GM23338 (cell line): ENCODE results near the gene PPY. TPM values are rescaled to one million over a fixed set of nuclear protein-coding genes. Genes with fewer than 3 reads are reported as not detected.
"Not testable (repeated sequence)": the region's sequence is repeated elsewhere in the genome, so short reads cannot be mapped to it uniquely, and the experiment has no call there.

Experiments used
- ATAC-seq: fragments of 200-7000 bp; cut with Tn5 transposase; 3 replicates; pipeline ENCODE4 v1.9.1; 2020
- DNase-seq: peaks from one replicate; pipeline ENCODE4 v3.0.0-alpha.2; 2015; ENCODE audit warnings: low spot score
- H2AFZ ChIP-seq: fragments of 200-600 bp; sonication (generic); 2 replicates; pipeline ENCODE4 v1.8.0; 2016; ENCODE audit warnings: antibody characterized with exemption, mild to moderate bottlenecking, moderate library complexity
- H3F3A ChIP-seq: fragments of 200-600 bp; sonication (generic); replicated peaks from 2 replicates; pipeline ENCODE4 v1.8.0; 2017; ENCODE audit warnings: antibody characterized with exemption, mixed run types, low read depth
- H3K27ac ChIP-seq: fragments of 200-600 bp; sonication (generic); 2 replicates; pipeline ENCODE4 v1.6.1; 2016; ENCODE audit warnings: low read depth
- H3K27me3 ChIP-seq: fragments of 200-600 bp; sonication (generic); 2 replicates; pipeline ENCODE4 v1.8.0; 2016; ENCODE audit warnings: mild to moderate bottlenecking, mixed run types, moderate library complexity; ENCODE audit not compliant: insufficient read depth
- H3K36me3 ChIP-seq: fragments of 200-600 bp; sonication (generic); 2 replicates; pipeline ENCODE4 v1.8.0; 2016; ENCODE audit warnings: mild to moderate bottlenecking; ENCODE audit not compliant: insufficient read depth
- H3K4me1 ChIP-seq: fragments of 200-600 bp; sonication (generic); 2 replicates; pipeline ENCODE4 v1.8.0; 2016; ENCODE audit warnings: mild to moderate bottlenecking, moderate library complexity; ENCODE audit not compliant: insufficient read depth
- H3K4me2 ChIP-seq: fragments of 200-600 bp; sonication (generic); 2 replicates; pipeline ENCODE4 v1.7.1; 2017; ENCODE audit warnings: mixed run types
- H3K4me3 ChIP-seq: fragments of 200-600 bp; sonication (generic); 2 replicates; pipeline ENCODE4 v1.6.1; 2016; ENCODE audit warnings: mixed run types
- H3K79me2 ChIP-seq: fragments of 200-600 bp; sonication (generic); replicated peaks from 2 replicates; pipeline ENCODE4 v1.8.0; 2017; ENCODE audit warnings: mild to moderate bottlenecking; ENCODE audit not compliant: insufficient read depth
- H3K9me2 ChIP-seq: fragments of 200-600 bp; sonication (generic); 2 replicates; pipeline ENCODE4 v1.8.0; 2017; ENCODE audit not compliant: insufficient read depth
- H4K20me1 ChIP-seq: fragments of 200-600 bp; sonication (generic); replicated peaks from 2 replicates; pipeline ENCODE4 v1.8.0; 2017; ENCODE audit warnings: mild to moderate bottlenecking; ENCODE audit not compliant: insufficient read depth
- H3K27ac Mint-ChIP-seq: 2 replicates; pipeline ENCODE4 v1.8.0; 2020; ENCODE audit warnings: inconsistent platforms, mild to moderate bottlenecking, moderate library complexity, mixed read lengths
- H3K27me3 Mint-ChIP-seq: 3 replicates; pipeline ENCODE4 v1.8.0; 2022; ENCODE audit warnings: low read depth, mild to moderate bottlenecking, moderate library complexity, mixed read lengths, inconsistent platforms; ENCODE audit not compliant: insufficient read depth, poor library complexity
- H3K36me3 Mint-ChIP-seq: 3 replicates; pipeline ENCODE4 v1.8.0; 2021; ENCODE audit warnings: low read depth, mild to moderate bottlenecking, inconsistent platforms, moderate library complexity, mixed read lengths
- H3K4me1 Mint-ChIP-seq: 3 replicates; pipeline ENCODE4 v1.8.0; 2020; ENCODE audit warnings: mild to moderate bottlenecking, inconsistent platforms, mixed read lengths
- H3K4me3 Mint-ChIP-seq: 3 replicates; pipeline ENCODE4 v1.8.0; 2021; ENCODE audit warnings: moderate library complexity, mild to moderate bottlenecking, inconsistent platforms, mixed read lengths
- H3K9me3 Mint-ChIP-seq: 3 replicates; pipeline ENCODE4 v1.8.0; 2020; ENCODE audit warnings: moderate library complexity, mild to moderate bottlenecking, inconsistent platforms, mixed read lengths
- CREB1 ChIP-seq: fragments of 250-450 bp; sonication (Bioruptor Pico); IDR thresholded peaks from 2 replicates; pipeline ENCODE4 v1.5.0; 2020; ENCODE audit warnings: low read depth, mild to moderate bottlenecking, moderate library complexity
- EZH2phosphoT487 ChIP-seq: fragments of 200-600 bp; sonication (generic); IDR thresholded peaks from one replicate; pipeline ENCODE4 v1.8.1; 2018; ENCODE audit warnings: antibody characterized with exemption; ENCODE audit not compliant: unreplicated experiment
- JUNB ChIP-seq: IDR thresholded peaks from one replicate; pipeline ENCODE4 v1.6.1; 2016; ENCODE audit warnings: antibody characterized with exemption; ENCODE audit not compliant: unreplicated experiment
- NANOG ChIP-seq: IDR thresholded peaks from 2 replicates; pipeline ENCODE4 v1.6.1; 2016; ENCODE audit warnings: antibody characterized with exemption, borderline replicate concordance
- STAT1 ChIP-seq: IDR thresholded peaks from one replicate; pipeline ENCODE4 v1.6.1; 2016; ENCODE audit warnings: antibody characterized with exemption; ENCODE audit not compliant: unreplicated experiment
- ZNF114 ChIP-seq: fragments of 250-450 bp; sonication (Bioruptor Pico); IDR thresholded peaks from 2 replicates; pipeline ENCODE4 v1.5.0; 2020; ENCODE audit warnings: mild to moderate bottlenecking, moderate library complexity
- ZNF331 ChIP-seq: fragments of 250-450 bp; sonication (Bioruptor Pico); IDR thresholded peaks from 2 replicates; pipeline ENCODE4 v1.5.0; 2020; ENCODE audit warnings: low read depth, mild to moderate bottlenecking, moderate library complexity
- polyA plus RNA-seq: library from polyadenylated mRNA; unstranded; fragments of >200 nt; fragmentation: Nextera tagmentation; extraction: Ambion mirVana; gene quantifications from 2 replicates; pipeline ENCODE4 v1.2.1, GENCODE V29; 2016
- total RNA-seq: library from RNA; depleted of rRNA; stranded (reverse); fragments of >200 nt; shearing (Covaris generic); gene quantifications from 2 replicates; pipeline ENCODE4 v1.2.3, GENCODE V29; 2014
- TF ChIP-seq, protein P1 (sequence below): IDR thresholded peaks from one replicate; pipeline ENCODE4 v1.6.1; 2018; ENCODE audit warnings: antibody characterized with exemption; ENCODE audit not compliant: unreplicated experiment
- TF ChIP-seq, protein P2 (sequence below): IDR thresholded peaks from 2 replicates; pipeline ENCODE4 v1.6.1; 2016; ENCODE audit warnings: antibody characterized with exemption

Gene PPY
- total and polyA plus RNA-seq, 2 experiments from 2014 or later: 0.94 TPM; not detected in 1

DNA sequence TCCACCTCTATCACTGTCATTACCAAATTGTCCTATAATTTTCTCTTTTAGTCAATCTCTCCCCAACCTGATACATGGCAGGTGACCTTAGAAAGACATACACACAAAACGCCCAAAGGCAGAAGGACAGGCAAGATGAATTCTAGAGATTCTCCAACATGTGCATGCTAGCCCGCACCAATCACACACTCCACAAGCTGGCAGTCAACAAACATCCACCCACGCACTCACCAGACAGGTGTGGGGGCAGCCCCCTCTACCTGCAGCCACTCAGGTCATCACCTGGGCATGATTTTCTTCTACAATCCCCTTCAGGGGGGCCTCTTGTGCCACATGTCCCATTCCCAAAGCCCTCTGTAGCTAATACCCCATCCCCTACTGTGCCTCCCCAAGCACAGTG is 44.4 kb downstream of the PPY start:
- H3K9me3 Mint-ChIP-seq: no peaks in the 10 kb centered on the region; the same call in 2 of the 3 replicates
- peaks cover 21% of the 10 kb centered on the region for H3K36me3 Mint-ChIP-seq
- no peak overlapping the region for H3K4me2 ChIP-seq
- no peaks in the 10 kb centered on the region for H3K9me2 ChIP-seq
- no peak overlapping the region for H3K4me3 ChIP-seq
- no peak overlapping the region; the same call in 2 of the 3 replicates for H3K4me3 Mint-ChIP-seq
- H3K79me2 ChIP-seq: no peaks in the 10 kb centered on the region; the same call in 1 of the 2 replicates
- no peak overlapping the region for H3K27ac Mint-ChIP-seq
- peaks cover under 1% of the 10 kb centered on the region; the same call in 1 of the 2 replicates for H3F3A ChIP-seq
- no peak overlapping the region for H2AFZ ChIP-seq
- H3K27me3 Mint-ChIP-seq: peaks cover 18% of the 10 kb centered on the region
- no peak overlapping the region for H3K27ac ChIP-seq
- H3K27me3 ChIP-seq: peaks cover 9% of the 10 kb centered on the region; the same call in 1 of the 2 replicates
- H4K20me1 ChIP-seq: no peaks in the 10 kb centered on the region
- no peaks in the 10 kb centered on the region for H3K36me3 ChIP-seq
- ATAC-seq (no peak), DNase-seq (no peak)
- H3K4me1 ChIP-seq: peaks cover 28% of the 10 kb centered on the region
- no peak for TF ChIP-seq STAT1
- no peak for TF ChIP-seq JUNB
- no peak for TF ChIP-seq ZNF114 (CRISPR knock-in tag)
- TF ChIP-seq NANOG: no peak
- TF ChIP-seq, protein P1, sequence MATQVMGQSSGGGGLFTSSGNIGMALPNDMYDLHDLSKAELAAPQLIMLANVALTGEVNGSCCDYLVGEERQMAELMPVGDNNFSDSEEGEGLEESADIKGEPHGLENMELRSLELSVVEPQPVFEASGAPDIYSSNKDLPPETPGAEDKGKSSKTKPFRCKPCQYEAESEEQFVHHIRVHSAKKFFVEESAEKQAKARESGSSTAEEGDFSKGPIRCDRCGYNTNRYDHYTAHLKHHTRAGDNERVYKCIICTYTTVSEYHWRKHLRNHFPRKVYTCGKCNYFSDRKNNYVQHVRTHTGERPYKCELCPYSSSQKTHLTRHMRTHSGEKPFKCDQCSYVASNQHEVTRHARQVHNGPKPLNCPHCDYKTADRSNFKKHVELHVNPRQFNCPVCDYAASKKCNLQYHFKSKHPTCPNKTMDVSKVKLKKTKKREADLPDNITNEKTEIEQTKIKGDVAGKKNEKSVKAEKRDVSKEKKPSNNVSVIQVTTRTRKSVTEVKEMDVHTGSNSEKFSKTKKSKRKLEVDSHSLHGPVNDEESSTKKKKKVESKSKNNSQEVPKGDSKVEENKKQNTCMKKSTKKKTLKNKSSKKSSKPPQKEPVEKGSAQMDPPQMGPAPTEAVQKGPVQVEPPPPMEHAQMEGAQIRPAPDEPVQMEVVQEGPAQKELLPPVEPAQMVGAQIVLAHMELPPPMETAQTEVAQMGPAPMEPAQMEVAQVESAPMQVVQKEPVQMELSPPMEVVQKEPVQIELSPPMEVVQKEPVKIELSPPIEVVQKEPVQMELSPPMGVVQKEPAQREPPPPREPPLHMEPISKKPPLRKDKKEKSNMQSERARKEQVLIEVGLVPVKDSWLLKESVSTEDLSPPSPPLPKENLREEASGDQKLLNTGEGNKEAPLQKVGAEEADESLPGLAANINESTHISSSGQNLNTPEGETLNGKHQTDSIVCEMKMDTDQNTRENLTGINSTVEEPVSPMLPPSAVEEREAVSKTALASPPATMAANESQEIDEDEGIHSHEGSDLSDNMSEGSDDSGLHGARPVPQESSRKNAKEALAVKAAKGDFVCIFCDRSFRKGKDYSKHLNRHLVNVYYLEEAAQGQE: no peak
- no peak for TF ChIP-seq CREB1 (CRISPR knock-in tag)
- H3K4me1 Mint-ChIP-seq: peaks cover 50% of the 10 kb centered on the region

DNA sequence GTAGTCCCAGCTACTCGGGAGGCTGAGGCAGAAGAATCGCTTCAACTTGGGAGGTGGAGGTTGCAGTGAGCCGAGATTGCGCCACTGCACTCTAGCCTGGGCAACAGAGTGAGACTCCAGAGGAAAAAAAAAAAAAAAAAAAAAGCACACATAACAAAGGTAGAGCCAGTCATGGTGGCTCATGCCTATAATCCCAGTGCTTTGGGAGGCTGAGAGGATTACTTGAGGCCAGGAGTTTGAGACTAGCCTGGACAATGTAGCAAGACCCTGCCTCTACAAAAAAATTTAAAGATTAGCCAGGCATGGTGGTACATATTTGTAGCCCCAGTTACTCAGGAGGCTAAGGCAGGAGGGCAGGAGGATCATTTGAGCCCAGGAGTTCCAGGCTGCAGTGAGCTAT is 47.8 kb downstream of the PPY start:
- not testable (repeated sequence) for H3K27ac Mint-ChIP-seq, H3K36me3 ChIP-seq, H3K4me3 ChIP-seq, H3K27me3 Mint-ChIP-seq, H3K27ac ChIP-seq, H3K27me3 ChIP-seq, H3F3A ChIP-seq, H4K20me1 ChIP-seq, ATAC-seq, H3K4me3 Mint-ChIP-seq, H3K9me2 ChIP-seq, H3K4me2 ChIP-seq, H3K9me3 Mint-ChIP-seq, H2AFZ ChIP-seq, H3K79me2 ChIP-seq, DNase-seq
- Mint-ChIP-seq H3K4me1 (peaks cover 45% of the 10 kb centered on the region), H3K36me3 (peaks cover 38% of the 10 kb centered on the region)
- H3K4me1 ChIP-seq: peaks cover 28% of the 10 kb centered on the region

DNA sequence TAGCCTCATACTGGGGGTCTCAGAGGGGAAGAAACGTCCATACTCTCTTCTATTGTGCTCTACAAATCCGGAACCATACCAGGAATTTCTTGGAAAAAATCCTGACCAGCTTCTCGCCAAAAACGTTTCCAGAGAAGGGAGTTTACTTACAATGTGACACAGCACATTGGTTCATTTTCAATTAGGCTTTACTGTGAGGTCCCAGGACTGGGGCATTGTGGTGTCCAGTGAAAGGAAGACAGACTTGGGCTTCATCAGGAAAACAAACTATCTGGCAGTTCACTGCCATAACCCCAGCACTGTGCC is 49.7 kb downstream of the PPY start:
- peak overlapping the region; percentile 87 for H3K27ac Mint-ChIP-seq
- ATAC-seq: no peak
- no peak for TF ChIP-seq EZH2phosphoT487
- TF ChIP-seq, protein P2, sequence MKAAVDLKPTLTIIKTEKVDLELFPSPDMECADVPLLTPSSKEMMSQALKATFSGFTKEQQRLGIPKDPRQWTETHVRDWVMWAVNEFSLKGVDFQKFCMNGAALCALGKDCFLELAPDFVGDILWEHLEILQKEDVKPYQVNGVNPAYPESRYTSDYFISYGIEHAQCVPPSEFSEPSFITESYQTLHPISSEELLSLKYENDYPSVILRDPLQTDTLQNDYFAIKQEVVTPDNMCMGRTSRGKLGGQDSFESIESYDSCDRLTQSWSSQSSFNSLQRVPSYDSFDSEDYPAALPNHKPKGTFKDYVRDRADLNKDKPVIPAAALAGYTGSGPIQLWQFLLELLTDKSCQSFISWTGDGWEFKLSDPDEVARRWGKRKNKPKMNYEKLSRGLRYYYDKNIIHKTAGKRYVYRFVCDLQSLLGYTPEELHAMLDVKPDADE: no peak
- no peak for TF ChIP-seq ZNF331 (CRISPR knock-in tag)
- no peak for TF ChIP-seq JUNB
- no peak for TF ChIP-seq NANOG

More for the DNA sequence above, 49.7 kb downstream of the PPY start:
- Histone ChIP-seq H3K4me3 (peak overlapping the region; percentile 30; the same call in 1 of the 2 replicates), H3K9me2 (no peaks in the 10 kb centered on the region), H3K4me2 (peak overlapping the region; percentile 71), H3K36me3 (no peaks in the 10 kb centered on the region), H4K20me1 (no peaks in the 10 kb centered on the region; the same call in 1 of the 2 replicates), H3K27me3 (no peaks in the 10 kb centered on the region), H3K27ac (peak overlapping the region; percentile 80), H3F3A (peaks cover 4% of the 10 kb centered on the region; the same call in 1 of the 2 replicates), H3K79me2 (no peaks in the 10 kb centered on the region; the same call in 1 of the 2 replicates), H3K4me1 (peaks cover 28% of the 10 kb centered on the region), H2AFZ (no peak overlapping the region)
- peak overlapping the region; percentile 38; the same call in 2 of the 3 replicates for H3K4me3 Mint-ChIP-seq
- no peak for DNase-seq
- peaks cover 2% of the 10 kb centered on the region for H3K27me3 Mint-ChIP-seq
- H3K9me3 Mint-ChIP-seq: no peaks in the 10 kb centered on the region; the same call in 2 of the 3 replicates
- H3K4me1 Mint-ChIP-seq: peaks cover 32% of the 10 kb centered on the region
- H3K36me3 Mint-ChIP-seq: peaks cover 38% of the 10 kb centered on the region
